Measurements from ENCODE around the gene PCDHB11. TPM values are rescaled to one million over a fixed set of nuclear protein-coding genes. Genes with fewer than 3 reads are reported as not detected.

PCDHB11 gene
- total RNA-seq (2022) = 0.12 TPM in 1 of 2 replicates, not detected in the other
- percentile 17 among the genes with signal in this experiment for Bru-seq, nascent RNA
- percentile 29 among the genes with signal in this experiment for BruChase-seq, experiment 1, labeled RNA remaining after a 2-hour chase
- BruChase-seq, experiment 2, labeled RNA remaining after a 6-hour chase = percentile 23 among the genes with signal in this experiment
- long read RNA-seq = 0 reads

GRCh38 chr5:141199359-141200235, at the start of gene PCDHB11:
Gene PCDHB11 (plus strand): TSS chr5:141199627. CDS start chr5:141199775, 148 bp downstream.
- no TSS peak for BruUV-seq (replicated peaks)
- H3K27me3 Mint-ChIP-seq (ENCODE audit: insufficient read depth, unreplicated experiment) = no peaks in the 10 kb centered on the region
- peaks cover 32% of the 10 kb centered on the region for H3K9me3 Mint-ChIP-seq (ENCODE audit: unreplicated experiment)
- H3K4me3 ChIP-seq (ENCODE audit: low read depth, low read length) = no peak within 1 kb of the TSS
- H3K36me3 ChIP-seq (ENCODE audit: control insufficient read depth, insufficient read depth, low read length) = no peaks in the 10 kb centered on the region
- H3K9me3 ChIP-seq = peaks cover 22% of the 10 kb centered on the region
- H3K4me1 Mint-ChIP-seq (ENCODE audit: low read depth, unreplicated experiment) = no peaks in the 10 kb centered on the region
- no peaks in the 10 kb centered on the region for H3K4me1 ChIP-seq
- peak within 1 kb of the TSS; percentile 43 for H3K4me3 Mint-ChIP-seq (ENCODE audit: unreplicated experiment)
- peak in 1 of 2 experiments; percentile 2 for TF ChIP-seq CTCF (IDR thresholded peaks at IDR 0.05; ENCODE audit: insufficient read depth in 1 of 2, low read depth in 1 of 2, low read length in 1 of 2, severe bottlenecking in 1 of 2, unreplicated experiment in 1 of 2)
- ChIA-PET POLR2A (no interaction called here), CTCF (no interaction called here)
- H3K36me3 Mint-ChIP-seq (ENCODE audit: insufficient read depth, unreplicated experiment) = no peaks in the 10 kb centered on the region
- H3K27me3 ChIP-seq (replicated peaks; ENCODE audit: control insufficient read depth, insufficient read depth, low read length) = no peaks in the 10 kb centered on the region
- intact Hi-C loops (cut with micrococcal nuclease; ENCODE audit: unreplicated experiment) = no loop called here
- DNase-seq = no peak
- H3K27ac Mint-ChIP-seq (ENCODE audit: unreplicated experiment) = no peak within 1 kb of the TSS

GRCh38 chr5:141149812-141150211, 49.6 kb upstream of the PCDHB11 start, which contains the start of gene PCDHB6:
Gene PCDHB6 (plus strand): TSS chr5:141150057. CDS start chr5:141150258, 201 bp downstream.
- intact Hi-C loops (cut with micrococcal nuclease; ENCODE audit: unreplicated experiment) = no loop called here
- Histone ChIP-seq H3K4me3 (ENCODE audit: low read depth, low read length) (no peak within 1 kb of the TSS), H3K4me1 (no peaks in the 10 kb centered on the region), H3K9me3 (no peaks in the 10 kb centered on the region), H3K36me3 (ENCODE audit: control insufficient read depth, insufficient read depth, low read length) (no peaks in the 10 kb centered on the region), H3K27me3 (replicated peaks; ENCODE audit: control insufficient read depth, insufficient read depth, low read length) (no peaks in the 10 kb centered on the region)
- BruUV-seq (replicated peaks) = no TSS peak
- Mint-ChIP-seq H3K27ac (ENCODE audit: unreplicated experiment) (no peak within 1 kb of the TSS), H3K4me3 (ENCODE audit: unreplicated experiment) (no peak within 1 kb of the TSS), H3K9me3 (ENCODE audit: unreplicated experiment) (peaks cover 44% of the 10 kb centered on the region), H3K4me1 (ENCODE audit: low read depth, unreplicated experiment) (no peaks in the 10 kb centered on the region), H3K36me3 (ENCODE audit: insufficient read depth, unreplicated experiment) (no peaks in the 10 kb centered on the region), H3K27me3 (ENCODE audit: insufficient read depth, unreplicated experiment) (no peaks in the 10 kb centered on the region)
- no peak for TF ChIP-seq CTCF (IDR thresholded peaks at IDR 0.05; ENCODE audit: insufficient read depth in 1 of 2, low read depth in 1 of 2, low read length in 1 of 2, severe bottlenecking in 1 of 2, unreplicated experiment in 1 of 2)
- ChIA-PET CTCF (no interaction called here), POLR2A (no interaction called here)
- no peak for DNase-seq

GRCh38 chr5:141150224-141150992, 49.0 kb upstream of the PCDHB11 start:
- BruUV-seq (replicated peaks) = no TSS peak
- H3K27me3 ChIP-seq (replicated peaks; ENCODE audit: control insufficient read depth, insufficient read depth, low read length) = no peaks in the 10 kb centered on the region
- Mint-ChIP-seq H3K36me3 (ENCODE audit: insufficient read depth, unreplicated experiment) (no peaks in the 10 kb centered on the region), H3K27ac (ENCODE audit: unreplicated experiment) (no peak overlapping the region), H3K9me3 (ENCODE audit: unreplicated experiment) (peaks cover 44% of the 10 kb centered on the region), H3K27me3 (ENCODE audit: insufficient read depth, unreplicated experiment) (no peaks in the 10 kb centered on the region), H3K4me3 (ENCODE audit: unreplicated experiment) (no peak overlapping the region), H3K4me1 (ENCODE audit: low read depth, unreplicated experiment) (no peaks in the 10 kb centered on the region)
- ChIA-PET CTCF (no interaction called here), POLR2A (no interaction called here)
- intact Hi-C loops (cut with micrococcal nuclease; ENCODE audit: unreplicated experiment) = no loop called here
- no peaks in the 10 kb centered on the region for H3K9me3 ChIP-seq
- TF ChIP-seq CTCF (IDR thresholded peaks at IDR 0.05; ENCODE audit: insufficient read depth in 1 of 2, low read depth in 1 of 2, low read length in 1 of 2, severe bottlenecking in 1 of 2, unreplicated experiment in 1 of 2) = no peak
- DNase-seq = no peak
- no peaks in the 10 kb centered on the region for H3K36me3 ChIP-seq (ENCODE audit: control insufficient read depth, insufficient read depth, low read length)
- no peaks in the 10 kb centered on the region for H3K4me1 ChIP-seq
- H3K4me3 ChIP-seq (ENCODE audit: low read depth, low read length) = no peak overlapping the region

Measured in Caco-2 (cell line).